Measurements from ENCODE around the gene NFYC. TPM values are rescaled to one million over a fixed set of nuclear protein-coding genes. Genes with fewer than 3 reads are reported as not detected.
"Not testable (repeated sequence)": the region's sequence is repeated elsewhere in the genome, so short reads cannot be mapped to it uniquely, and the experiment has no call there.

Gene NFYC
- polyA plus RNA-seq, 4 donors: 71.0 to 113 (median 96.5) TPM

GRCh38 chr1:40664791-40665190, 26.7 kb upstream of the NFYC start:
- DNase-seq (ENCODE audit: low read depth in 4 of 4, low spot score in 3 of 4): no peak

GRCh38 chr1:40665335-40666171, 26.0 kb upstream of the NFYC start, which contains the start of gene RIMS3:
TSS of gene RIMS3 (minus strand) at chr1:40665682. CDS start at chr1:40641925, 23,757 bp downstream.
- peak in 2 of 4 donors; percentile 14 to 29 for DNase-seq (ENCODE audit: low read depth in 4 of 4, low spot score in 3 of 4)

- DNase-seq (ENCODE audit: low read depth in 4 of 4, low spot score in 3 of 4): peak in 3 of 4 donors; percentile 35 to 41 (median 40)
These were observed 22.6 kb upstream of the NFYC start for GRCh38 chr1:40668769-40669525.

- DNase-seq (ENCODE audit: low read depth in 4 of 4, low spot score in 3 of 4): no peak
These were observed 18.1 kb upstream of the NFYC start for GRCh38 chr1:40673452-40673851.

- DNase-seq (ENCODE audit: low read depth in 4 of 4, low spot score in 3 of 4): no peak
These were observed 15.0 kb upstream of the NFYC start for GRCh38 chr1:40676501-40676900.

GRCh38 chr1:40679165-40679953, 12.1 kb upstream of the NFYC start:
- DNase-seq (ENCODE audit: low read depth in 4 of 4, low spot score in 3 of 4): no peak

- DNase-seq (ENCODE audit: low read depth in 4 of 4, low spot score in 3 of 4): no peak
These were observed 6.8 kb upstream of the NFYC start for GRCh38 chr1:40684669-40685068.

GRCh38 chr1:40687059-40687458, 4.4 kb upstream of the NFYC start:
- no peak for DNase-seq (ENCODE audit: low read depth in 4 of 4, low spot score in 3 of 4)

- no peak for DNase-seq (ENCODE audit: low read depth in 4 of 4, low spot score in 3 of 4)
These were observed 3.8 kb upstream of the NFYC start for GRCh38 chr1:40687661-40688060.

GRCh38 chr1:40689737-40690136, 1.8 kb upstream of the NFYC start:
- no peak for DNase-seq (ENCODE audit: low read depth in 4 of 4, low spot score in 3 of 4)

- DNase-seq (ENCODE audit: low read depth in 4 of 4, low spot score in 3 of 4): peak in 1 of 4 donors; percentile 12
These were observed 550 bp upstream of the NFYC start for GRCh38 chr1:40690771-40691537.

GRCh38 chr1:40692429-40692895, 958 bp downstream of the NFYC start:
- no peak for DNase-seq (ENCODE audit: low read depth in 4 of 4, low spot score in 3 of 4)

- DNase-seq (ENCODE audit: low read depth in 4 of 4, low spot score in 3 of 4): no peak
These were observed 1.9 kb downstream of the NFYC start for GRCh38 chr1:40693425-40693824.

GRCh38 chr1:40694353-40694874, 2.9 kb downstream of the NFYC start:
- DNase-seq (ENCODE audit: low read depth in 4 of 4, low spot score in 3 of 4): no peak

- no peak for DNase-seq (ENCODE audit: low read depth in 4 of 4, low spot score in 3 of 4)
These were observed 4.8 kb downstream of the NFYC start for GRCh38 chr1:40696294-40696693.

- DNase-seq (ENCODE audit: low read depth in 4 of 4, low spot score in 3 of 4): no peak
These were observed 5.9 kb downstream of the NFYC start for GRCh38 chr1:40697436-40697835.

- no peak for DNase-seq (ENCODE audit: low read depth in 4 of 4, low spot score in 3 of 4)
These were observed 8.3 kb downstream of the NFYC start for GRCh38 chr1:40699787-40700186.

- no peak for DNase-seq (ENCODE audit: low read depth in 4 of 4, low spot score in 3 of 4)
These were observed 10.2 kb downstream of the NFYC start for GRCh38 chr1:40701684-40702083.

GRCh38 chr1:40702810-40703209, 11.3 kb downstream of the NFYC start:
- DNase-seq (ENCODE audit: low read depth in 4 of 4, low spot score in 3 of 4): not testable (repeated sequence)

GRCh38 chr1:40703316-40703715, 11.8 kb downstream of the NFYC start:
- DNase-seq (ENCODE audit: low read depth in 4 of 4, low spot score in 3 of 4): no peak

All from left renal pelvis (tissue), 4 donors.